Body of pancreas (tissue), 4 donors: ENCODE results near the gene ARPC2. TPM values are rescaled to one million over a fixed set of nuclear protein-coding genes. Genes with fewer than 3 reads are reported as not detected.

ENCODE experiments used
- ATAC-seq: fragments of 150-250 bp; one replicate; pipeline ENCODE4 v1.9.1; 2016
- DNase-seq, 4 donors: peaks; one replicate each; pipeline ENCODE4 v3.0.0-alpha.2; 2019
- H3K27ac ChIP-seq, 4 donors: fragments of 200-600 bp; sonication (generic); 1 replicate in 3 of 4; 2 replicates in 1 of 4; pipeline versions ENCODE4 v1.5.1 to v1.6.1; 2016 to 2019; ENCODE audit warnings: mild to moderate bottlenecking in 1 of 4, mixed read lengths in 1 of 4, moderate library complexity in 1 of 4
- H3K27me3 ChIP-seq, 2 donors: fragments of 200-600 bp; sonication (generic); one replicate each; pipeline ENCODE4 v1.6.0; 2016; ENCODE audit warnings: mild to moderate bottlenecking in 1 of 2
- H3K36me3 ChIP-seq, 2 donors: fragments of 200-600 bp; sonication (generic); replicated peaks in 1 of 2; 2 replicates each; pipeline ENCODE4 v1.5.1; 2016; ENCODE audit warnings: low read depth in 2 of 2; ENCODE audit not compliant: insufficient read depth in 1 of 2
- H3K4me1 ChIP-seq: fragments of 200-600 bp; sonication (generic); one replicate; pipeline ENCODE4 v1.6.0; 2016
- H3K4me3 ChIP-seq, 2 donors: fragments of 200-600 bp; sonication (generic); 1 replicate in 1 of 2; 2 replicates in 1 of 2; pipeline ENCODE4 v1.5.1; 2016 to 2019
- H3K9me3 ChIP-seq, 3 donors: fragments of 200-600 bp; sonication (generic); 1 replicate in 2 of 3; 2 replicates in 1 of 3; pipeline ENCODE4 v1.5.1; 2016
- POLR2A ChIP-seq, 3 donors: fragments of 450-650 bp; IDR thresholded peaks; one replicate each; pipeline ENCODE4 v1.6.1; 2016; ENCODE audit warnings: antibody characterized with exemption in 3 of 3, mild to moderate bottlenecking in 2 of 3
- WGBS, 2 donors: methylation state at CpG; one replicate each; pipeline ENCODE4 v1.1.5; 2017; 5-methylcytosine and 5-hydroxymethylcytosine counted together
- intact Hi-C: fragments of 100-400 bp; cut with DNase I; formaldehyde crosslinking; loops from one replicate; pipeline ENCODE4 v1.15.1; 2023
- total RNA-seq, 2 donors: library from RNA; depleted of rRNA; stranded (reverse); fragments of >200 nt; gene quantifications; one replicate each; pipeline ENCODE4 v1.1.0, GENCODE V29; 2016
- TF ChIP-seq, protein P1 (sequence below), 7 experiments: fragments of 450-650 bp in 4 of 7; fragments of 200-600 bp in 3 of 7; sonication (generic) in 3 of 7; IDR thresholded peaks; one replicate each; pipeline ENCODE4 v1.5.1; 2016 to 2019; ENCODE audit warnings: antibody characterized with exemption in 7 of 7

Gene ARPC2
- total RNA-seq, 2 donors from 2014 or later = 68.6 to 96.2 TPM

DNA sequence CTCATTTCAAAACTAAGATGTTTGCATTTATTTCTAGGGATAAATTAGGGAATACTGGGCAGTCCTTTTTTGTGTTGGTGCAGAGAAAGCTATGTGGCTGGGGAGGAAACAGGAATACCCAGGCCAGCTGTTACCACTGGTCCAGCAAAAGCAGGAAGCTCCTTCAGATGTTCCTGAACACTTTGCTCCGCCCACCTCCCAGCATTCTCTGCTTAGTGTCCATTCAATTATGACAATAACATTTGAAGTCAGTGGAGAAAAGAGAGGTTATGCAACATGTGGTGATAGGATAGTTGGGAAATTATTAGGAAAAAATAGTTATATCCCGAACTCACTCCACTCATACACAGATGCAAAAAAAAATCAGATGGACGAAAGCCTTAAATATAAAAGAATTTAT, 22.1 kb upstream of the ARPC2 start:
- no peaks in the 10 kb centered on the region for H3K9me3 ChIP-seq
- no peaks in the 10 kb centered on the region for H3K27me3 ChIP-seq
- no peak overlapping the region for H3K4me3 ChIP-seq
- TF ChIP-seq POLR2A (IDR thresholded peaks at IDR 0.05) = no peak
- TF ChIP-seq, protein P1, sequence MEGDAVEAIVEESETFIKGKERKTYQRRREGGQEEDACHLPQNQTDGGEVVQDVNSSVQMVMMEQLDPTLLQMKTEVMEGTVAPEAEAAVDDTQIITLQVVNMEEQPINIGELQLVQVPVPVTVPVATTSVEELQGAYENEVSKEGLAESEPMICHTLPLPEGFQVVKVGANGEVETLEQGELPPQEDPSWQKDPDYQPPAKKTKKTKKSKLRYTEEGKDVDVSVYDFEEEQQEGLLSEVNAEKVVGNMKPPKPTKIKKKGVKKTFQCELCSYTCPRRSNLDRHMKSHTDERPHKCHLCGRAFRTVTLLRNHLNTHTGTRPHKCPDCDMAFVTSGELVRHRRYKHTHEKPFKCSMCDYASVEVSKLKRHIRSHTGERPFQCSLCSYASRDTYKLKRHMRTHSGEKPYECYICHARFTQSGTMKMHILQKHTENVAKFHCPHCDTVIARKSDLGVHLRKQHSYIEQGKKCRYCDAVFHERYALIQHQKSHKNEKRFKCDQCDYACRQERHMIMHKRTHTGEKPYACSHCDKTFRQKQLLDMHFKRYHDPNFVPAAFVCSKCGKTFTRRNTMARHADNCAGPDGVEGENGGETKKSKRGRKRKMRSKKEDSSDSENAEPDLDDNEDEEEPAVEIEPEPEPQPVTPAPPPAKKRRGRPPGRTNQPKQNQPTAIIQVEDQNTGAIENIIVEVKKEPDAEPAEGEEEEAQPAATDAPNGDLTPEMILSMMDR (IDR thresholded peaks at IDR 0.05) = no peak
- no peak for ATAC-seq
- H3K4me1 ChIP-seq = no peaks in the 10 kb centered on the region
- 85 to 87% methylated on average over 3 of the region's 3 CpGs for WGBS, 2 donors
- H3K27ac ChIP-seq = no peak overlapping the region
- DNase-seq = no peak
- H3K36me3 ChIP-seq = no peaks in the 10 kb centered on the region
- intact Hi-C loops = no loop called here

DNA sequence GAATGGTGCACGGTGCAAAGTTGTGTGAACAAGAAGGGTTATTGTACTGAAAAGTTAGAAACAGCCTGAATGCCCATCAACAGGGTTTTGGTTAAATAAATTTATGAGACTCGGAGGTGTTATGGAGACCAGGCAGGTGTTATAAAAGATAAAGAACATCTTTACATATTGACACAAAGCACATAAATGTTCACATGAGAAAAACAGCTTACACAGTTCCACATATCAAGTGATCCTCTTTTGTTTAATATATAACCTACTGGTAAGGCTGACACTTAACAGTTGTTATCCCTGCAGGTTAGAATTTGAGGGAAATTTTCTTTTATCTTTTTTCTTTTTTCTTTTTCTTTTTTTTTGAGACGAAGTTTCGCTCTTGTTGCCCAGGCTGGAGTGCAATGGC, 20.0 kb upstream of the ARPC2 start:
- H3K9me3 ChIP-seq = no peaks in the 10 kb centered on the region
- no peak for TF ChIP-seq POLR2A (IDR thresholded peaks at IDR 0.05)
- TF ChIP-seq, protein P1 (IDR thresholded peaks at IDR 0.05) = no peak
- H3K27ac ChIP-seq = no peak overlapping the region
- no peaks in the 10 kb centered on the region for H3K27me3 ChIP-seq
- intact Hi-C loops = no loop called here
- no peak overlapping the region for H3K4me3 ChIP-seq
- DNase-seq (no peak), ATAC-seq (no peak)
- H3K4me1 ChIP-seq = no peaks in the 10 kb centered on the region
- 42 to 49% methylated on average over 4 of the region's 4 CpGs for WGBS, 2 donors
- no peaks in the 10 kb centered on the region for H3K36me3 ChIP-seq

DNA sequence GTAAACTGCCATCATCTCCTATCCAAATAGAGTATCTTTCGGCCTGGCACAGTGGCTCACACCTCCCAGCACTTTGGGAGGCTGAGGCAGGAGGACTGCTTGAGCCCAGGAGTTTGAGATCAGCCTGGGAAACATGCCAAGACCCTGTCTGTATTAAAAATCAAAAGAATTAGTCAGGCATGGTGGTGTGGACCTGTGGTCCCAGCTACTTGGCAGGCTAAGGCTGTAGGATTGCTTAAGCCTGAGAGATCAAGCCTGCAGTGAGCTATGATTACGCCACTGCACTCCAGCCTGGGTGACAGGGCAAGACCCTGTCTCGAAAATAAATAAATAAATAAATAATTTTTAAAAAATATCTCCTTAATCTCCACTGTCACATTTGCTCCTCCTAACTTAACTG, 14.7 kb upstream of the ARPC2 start:
- no peak for TF ChIP-seq POLR2A (IDR thresholded peaks at IDR 0.05)
- TF ChIP-seq, protein P1 (IDR thresholded peaks at IDR 0.05) = no peak
- Histone ChIP-seq H3K27me3 (no peaks in the 10 kb centered on the region), H3K4me3 (no peak overlapping the region), H3K27ac (no peak overlapping the region), H3K36me3 (no peaks in the 10 kb centered on the region), H3K9me3 (no peaks in the 10 kb centered on the region), H3K4me1 (no peaks in the 10 kb centered on the region)
- ATAC-seq = no peak
- intact Hi-C loops = no loop called here
- no peak for DNase-seq
- WGBS, 2 donors = 70 to 71% methylated on average over 3 of the region's 3 CpGs

DNA sequence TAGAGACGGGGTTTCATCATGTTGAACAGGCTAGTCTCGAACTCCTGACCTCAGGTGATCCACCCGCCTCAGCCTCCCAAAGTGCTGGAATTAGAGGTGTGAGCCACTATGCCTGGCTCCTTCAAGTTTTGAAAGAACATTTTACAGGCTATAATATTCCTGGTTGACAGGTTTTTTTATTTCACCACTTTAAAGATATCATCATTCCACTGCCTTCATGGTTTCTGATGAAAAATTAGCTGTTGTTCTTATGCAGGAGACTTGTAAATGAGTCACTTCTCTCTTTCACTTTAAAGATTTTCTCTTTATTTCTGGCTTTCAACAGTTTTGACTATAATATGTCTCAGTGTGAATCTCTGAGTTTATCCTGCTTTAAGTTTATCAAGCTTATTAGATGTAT, 7.9 kb upstream of the ARPC2 start:
- intact Hi-C loops = no loop called here
- no peaks in the 10 kb centered on the region for H3K36me3 ChIP-seq
- H3K4me1 ChIP-seq = no peaks in the 10 kb centered on the region
- TF ChIP-seq, protein P1 (IDR thresholded peaks at IDR 0.05) = no peak
- no peak for TF ChIP-seq POLR2A (IDR thresholded peaks at IDR 0.05)
- no peak overlapping the region for H3K27ac ChIP-seq
- no peak overlapping the region for H3K4me3 ChIP-seq
- WGBS, 2 donors = 91 to 97% methylated on average over 3 of the region's 3 CpGs
- H3K9me3 ChIP-seq = no peaks in the 10 kb centered on the region
- no peak for DNase-seq
- H3K27me3 ChIP-seq = no peaks in the 10 kb centered on the region
- ATAC-seq = no peak

DNA sequence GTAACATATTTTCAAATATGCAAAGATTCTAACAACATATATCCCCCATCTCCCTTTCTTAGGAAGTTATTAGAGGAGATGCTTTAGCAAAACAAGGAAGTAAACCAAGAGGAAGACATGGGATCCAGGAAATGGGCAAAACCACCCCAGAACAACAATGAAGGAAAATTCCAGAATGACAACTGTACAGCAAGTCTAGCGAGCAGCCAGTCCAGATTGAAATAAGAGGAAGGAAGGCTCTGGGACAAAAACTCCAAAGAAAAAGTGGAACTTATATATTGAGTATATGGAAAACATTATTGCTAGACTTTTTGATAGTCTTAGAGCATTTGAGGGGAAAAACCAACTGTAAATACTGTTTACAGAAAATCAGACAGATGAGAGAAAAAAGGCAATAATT, 2.9 kb upstream of the ARPC2 start:
- H3K36me3 ChIP-seq = no peaks in the 10 kb centered on the region
- no peak overlapping the region for H3K4me3 ChIP-seq
- peaks cover 22% of the 10 kb centered on the region for H3K4me1 ChIP-seq
- DNase-seq = no peak
- no peaks in the 10 kb centered on the region for H3K27me3 ChIP-seq
- 76 to 79% methylated on average over 1 of the region's 1 CpG for WGBS, 2 donors
- no peak for TF ChIP-seq POLR2A (IDR thresholded peaks at IDR 0.05)
- TF ChIP-seq, protein P1 (IDR thresholded peaks at IDR 0.05) = no peak
- intact Hi-C loops = no loop called here
- no peak for ATAC-seq
- H3K9me3 ChIP-seq = no peaks in the 10 kb centered on the region
- no peak overlapping the region for H3K27ac ChIP-seq
